ENCODE data around the gene SRD5A3. TPM values are rescaled to one million over a fixed set of nuclear protein-coding genes. Genes with fewer than 3 reads are reported as not detected.

SRD5A3 gene
- total RNA-seq: 10.0 and 14.3 TPM in 2 replicates

DNA sequence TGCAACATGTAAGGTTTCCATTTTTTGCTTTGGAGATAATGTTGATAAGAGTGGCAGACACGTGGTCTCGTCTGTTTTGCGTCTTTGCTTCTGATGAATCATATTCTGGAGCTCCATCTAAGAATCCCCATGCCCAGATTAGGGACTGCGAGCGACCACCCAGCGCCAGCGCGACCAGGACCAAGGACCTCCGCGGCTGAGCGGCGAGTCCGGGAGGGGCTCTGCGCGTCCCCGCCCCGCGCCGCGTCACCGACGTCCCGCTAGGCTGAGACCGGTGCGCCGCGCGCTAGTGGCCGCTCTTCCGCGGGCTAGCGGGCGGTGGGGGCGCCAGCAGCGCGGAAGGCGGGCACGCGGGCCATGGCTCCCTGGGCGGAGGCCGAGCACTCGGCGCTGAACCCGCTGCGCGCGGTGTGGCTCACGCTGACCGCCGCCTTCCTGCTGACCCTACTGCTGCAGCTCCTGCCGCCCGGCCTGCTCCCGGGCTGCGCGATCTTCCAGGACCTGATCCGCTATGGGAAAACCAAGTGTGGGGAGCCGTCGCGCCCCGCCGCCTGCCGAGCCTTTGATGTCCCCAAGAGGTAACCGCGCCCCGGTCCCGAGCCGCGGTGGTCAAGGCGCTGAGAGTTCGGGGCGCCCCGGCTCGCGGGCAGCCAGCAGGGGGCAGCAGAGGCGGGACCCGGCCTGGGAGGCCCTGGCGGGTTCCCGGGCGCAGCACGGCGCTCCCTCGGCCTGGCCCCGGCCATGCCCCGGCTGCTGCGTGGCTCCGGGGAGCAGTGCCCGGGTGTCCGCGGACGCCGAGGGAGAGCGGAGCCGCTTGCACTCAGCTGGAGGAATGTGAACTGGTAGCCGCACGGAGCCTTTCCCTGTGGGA is at the start of gene SRD5A3:
Gene SRD5A3 (plus strand): TSS at position 263 of the 871 bp plus-strand sequence. CDS start 95 bp downstream, at position 358.
- Histone ChIP-seq H3K27me3 (ENCODE audit: control insufficient read depth, insufficient read depth, low read length) (no peaks in the 10 kb centered on the region), H3K4me3 (ENCODE audit: low read depth, low read length) (peak within 1 kb of the TSS; percentile 56), H3K36me3 (ENCODE audit: control insufficient read depth, insufficient read depth, low read length) (no peaks in the 10 kb centered on the region)
- DNase-seq (ENCODE audit: low read depth): no peak
- TF ChIP-seq, protein P1, sequence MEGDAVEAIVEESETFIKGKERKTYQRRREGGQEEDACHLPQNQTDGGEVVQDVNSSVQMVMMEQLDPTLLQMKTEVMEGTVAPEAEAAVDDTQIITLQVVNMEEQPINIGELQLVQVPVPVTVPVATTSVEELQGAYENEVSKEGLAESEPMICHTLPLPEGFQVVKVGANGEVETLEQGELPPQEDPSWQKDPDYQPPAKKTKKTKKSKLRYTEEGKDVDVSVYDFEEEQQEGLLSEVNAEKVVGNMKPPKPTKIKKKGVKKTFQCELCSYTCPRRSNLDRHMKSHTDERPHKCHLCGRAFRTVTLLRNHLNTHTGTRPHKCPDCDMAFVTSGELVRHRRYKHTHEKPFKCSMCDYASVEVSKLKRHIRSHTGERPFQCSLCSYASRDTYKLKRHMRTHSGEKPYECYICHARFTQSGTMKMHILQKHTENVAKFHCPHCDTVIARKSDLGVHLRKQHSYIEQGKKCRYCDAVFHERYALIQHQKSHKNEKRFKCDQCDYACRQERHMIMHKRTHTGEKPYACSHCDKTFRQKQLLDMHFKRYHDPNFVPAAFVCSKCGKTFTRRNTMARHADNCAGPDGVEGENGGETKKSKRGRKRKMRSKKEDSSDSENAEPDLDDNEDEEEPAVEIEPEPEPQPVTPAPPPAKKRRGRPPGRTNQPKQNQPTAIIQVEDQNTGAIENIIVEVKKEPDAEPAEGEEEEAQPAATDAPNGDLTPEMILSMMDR (IDR thresholded peaks at IDR 0.05; ENCODE audit: insufficient read depth, low read length, poor library complexity, severe bottlenecking): peak; percentile 55

DNA sequence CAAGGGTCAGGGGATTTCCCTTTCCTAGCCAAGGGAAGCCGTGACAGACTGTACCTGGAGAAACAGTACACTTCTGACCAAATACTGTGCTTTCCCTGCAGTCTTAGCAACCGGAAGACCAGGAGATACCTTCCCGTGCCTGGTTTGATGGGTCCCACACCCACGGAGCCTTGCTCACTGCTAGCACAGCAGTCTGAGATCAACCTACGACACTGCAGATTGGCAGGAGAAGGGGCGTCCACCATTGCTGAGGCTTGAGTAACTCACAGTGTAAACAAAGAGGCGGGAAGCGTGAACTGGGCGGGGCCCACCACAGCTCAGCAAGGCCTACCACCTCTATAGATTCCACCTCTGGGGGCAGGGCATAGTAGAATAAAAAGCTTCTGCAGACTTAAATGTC is 48.7 kb upstream of the SRD5A3 start:
- Histone ChIP-seq H3K36me3 (ENCODE audit: control insufficient read depth, insufficient read depth, low read length) (no peaks in the 10 kb centered on the region), H3K27me3 (ENCODE audit: control insufficient read depth, insufficient read depth, low read length) (no peaks in the 10 kb centered on the region), H3K4me3 (ENCODE audit: low read depth, low read length) (no peak overlapping the region)
- TF ChIP-seq, protein P1 (IDR thresholded peaks at IDR 0.05; ENCODE audit: insufficient read depth, low read length, poor library complexity, severe bottlenecking): no peak
- DNase-seq (ENCODE audit: low read depth): no peak

DNA sequence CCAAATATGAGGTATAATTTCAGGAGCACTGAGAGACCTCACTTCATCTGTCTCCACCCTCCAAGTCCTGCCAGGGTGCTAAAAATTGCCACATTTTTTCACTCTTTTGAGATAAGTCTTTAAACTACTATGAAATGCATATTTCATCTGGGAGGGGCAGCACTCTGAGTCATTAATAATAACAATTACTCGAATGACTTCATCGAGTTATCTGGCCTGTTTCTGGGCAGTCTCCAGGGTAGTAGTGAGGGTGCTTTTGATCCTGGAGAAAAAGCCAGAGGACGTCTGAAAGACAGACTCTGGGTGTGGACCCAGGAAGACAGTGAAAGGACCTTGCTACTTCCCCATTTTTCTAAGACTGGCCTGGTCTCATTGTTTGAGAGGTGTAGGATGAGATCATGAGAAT is 42.3 kb upstream of the SRD5A3 start:
- H3K4me3 ChIP-seq (ENCODE audit: low read depth, low read length): no peak overlapping the region
- DNase-seq (ENCODE audit: low read depth): peak; percentile 14
- no peaks in the 10 kb centered on the region for H3K27me3 ChIP-seq (ENCODE audit: control insufficient read depth, insufficient read depth, low read length)
- H3K36me3 ChIP-seq (ENCODE audit: control insufficient read depth, insufficient read depth, low read length): no peaks in the 10 kb centered on the region
- TF ChIP-seq, protein P1 (IDR thresholded peaks at IDR 0.05; ENCODE audit: insufficient read depth, low read length, poor library complexity, severe bottlenecking): no peak

DNA sequence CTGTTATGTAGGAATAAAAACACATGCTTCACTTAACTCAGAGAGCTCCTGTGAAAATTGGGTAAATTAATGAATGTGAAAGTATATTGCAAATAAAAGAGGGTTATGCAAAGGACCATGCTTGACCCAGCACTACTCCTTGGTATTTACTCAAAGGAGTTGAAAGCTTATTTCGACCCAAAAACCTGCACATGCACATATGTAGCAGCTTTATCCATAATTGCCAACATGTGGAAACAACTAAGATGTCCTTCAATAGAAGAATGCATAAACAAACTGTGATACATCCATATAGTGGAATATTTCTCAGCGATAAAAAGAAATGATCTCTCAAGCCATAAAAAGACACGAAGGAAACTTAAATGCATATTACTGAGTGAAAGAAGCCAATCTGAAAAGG is 41.7 kb upstream of the SRD5A3 start:
- Histone ChIP-seq H3K27me3 (ENCODE audit: control insufficient read depth, insufficient read depth, low read length) (no peaks in the 10 kb centered on the region), H3K4me3 (ENCODE audit: low read depth, low read length) (no peak overlapping the region), H3K36me3 (ENCODE audit: control insufficient read depth, insufficient read depth, low read length) (no peaks in the 10 kb centered on the region)
- TF ChIP-seq, protein P1 (IDR thresholded peaks at IDR 0.05; ENCODE audit: insufficient read depth, low read length, poor library complexity, severe bottlenecking): no peak
- no peak for DNase-seq (ENCODE audit: low read depth)

- no peak overlapping the region for H3K4me3 ChIP-seq (ENCODE audit: low read depth, low read length)
- H3K27me3 ChIP-seq (ENCODE audit: control insufficient read depth, insufficient read depth, low read length): no peaks in the 10 kb centered on the region
- no peak for DNase-seq (ENCODE audit: low read depth)
- TF ChIP-seq, protein P1 (IDR thresholded peaks at IDR 0.05; ENCODE audit: insufficient read depth, low read length, poor library complexity, severe bottlenecking): no peak
- no peaks in the 10 kb centered on the region for H3K36me3 ChIP-seq (ENCODE audit: control insufficient read depth, insufficient read depth, low read length)
Observed at GRCh38 chr4:55308071-55308470, 38.0 kb upstream of the SRD5A3 start.

Data from kidney epithelial cell (primary cell).